Measurements from ENCODE around the gene FAM13B.
"Not testable (repeated sequence)": the region's sequence is repeated elsewhere in the genome, so short reads cannot be mapped to it uniquely, and the experiment has no call there.

The FAM13B gene

GRCh38 chr5:138032572-138033385 lies at the start of gene FAM13B:
Gene FAM13B, minus strand, starts transcription at chr5:138033079. Its CDS starts 13,968 bp downstream, at chr5:138019111.
- peak; percentile 58 to 63 for DNase-seq (ENCODE audit: low read depth in 2 of 2)

- no peak for DNase-seq (ENCODE audit: low read depth in 2 of 2)
Measured at GRCh38 chr5:138082033-138082432, 49.2 kb upstream of the FAM13B start.

GRCh38 chr5:138078006-138078643 lies 45.2 kb upstream of the FAM13B start:
- no peak for DNase-seq (ENCODE audit: low read depth in 2 of 2)

GRCh38 chr5:138077064-138077696 lies 44.3 kb upstream of the FAM13B start:
- DNase-seq (ENCODE audit: low read depth in 2 of 2): no peak

- not testable (repeated sequence) for DNase-seq (ENCODE audit: low read depth in 2 of 2)
Measured at GRCh38 chr5:138070026-138070425, 37.1 kb upstream of the FAM13B start.

- peak; percentile 12 to 42 for DNase-seq (ENCODE audit: low read depth in 2 of 2)
Measured at GRCh38 chr5:138068742-138069600, 36.1 kb upstream of the FAM13B start.

GRCh38 chr5:138067945-138068344 lies 35.1 kb upstream of the FAM13B start:
- no peak for DNase-seq (ENCODE audit: low read depth in 2 of 2)

GRCh38 chr5:138065102-138065501 lies 32.2 kb upstream of the FAM13B start:
- DNase-seq (ENCODE audit: low read depth in 2 of 2): no peak

GRCh38 chr5:138064526-138064925 lies 31.6 kb upstream of the FAM13B start:
- DNase-seq (ENCODE audit: low read depth in 2 of 2): no peak

GRCh38 chr5:138054847-138055558 lies 22.1 kb upstream of the FAM13B start:
- DNase-seq (ENCODE audit: low read depth in 2 of 2): no peak

GRCh38 chr5:138054206-138054605 lies 21.3 kb upstream of the FAM13B start:
- no peak for DNase-seq (ENCODE audit: low read depth in 2 of 2)

- DNase-seq (ENCODE audit: low read depth in 2 of 2): no peak
Measured at GRCh38 chr5:138053554-138053953, 20.7 kb upstream of the FAM13B start.

- not testable (repeated sequence) for DNase-seq (ENCODE audit: low read depth in 2 of 2)
Measured at GRCh38 chr5:138052718-138053117, 19.8 kb upstream of the FAM13B start.

- no peak for DNase-seq (ENCODE audit: low read depth in 2 of 2)
Measured at GRCh38 chr5:138051441-138052296, 18.8 kb upstream of the FAM13B start.

- DNase-seq (ENCODE audit: low read depth in 2 of 2): not testable (repeated sequence)
Measured at GRCh38 chr5:138045283-138045682, 12.4 kb upstream of the FAM13B start.

- DNase-seq (ENCODE audit: low read depth in 2 of 2): no peak
Measured at GRCh38 chr5:138038826-138039225, 5.9 kb upstream of the FAM13B start.

GRCh38 chr5:138037907-138038633 lies 5.2 kb upstream of the FAM13B start:
- DNase-seq (ENCODE audit: low read depth in 2 of 2): no peak

GRCh38 chr5:138037271-138037670 lies 4.4 kb upstream of the FAM13B start:
- DNase-seq (ENCODE audit: low read depth in 2 of 2): no peak
